Measurements from ENCODE around the gene STXBP5. TPM values are rescaled to one million over a fixed set of nuclear protein-coding genes. Genes with fewer than 3 reads are reported as not detected.

Gene STXBP5
- total RNA-seq, 4 donors from 2014 or later, result 18.1 to 22.1 (median 20.0) TPM

DNA sequence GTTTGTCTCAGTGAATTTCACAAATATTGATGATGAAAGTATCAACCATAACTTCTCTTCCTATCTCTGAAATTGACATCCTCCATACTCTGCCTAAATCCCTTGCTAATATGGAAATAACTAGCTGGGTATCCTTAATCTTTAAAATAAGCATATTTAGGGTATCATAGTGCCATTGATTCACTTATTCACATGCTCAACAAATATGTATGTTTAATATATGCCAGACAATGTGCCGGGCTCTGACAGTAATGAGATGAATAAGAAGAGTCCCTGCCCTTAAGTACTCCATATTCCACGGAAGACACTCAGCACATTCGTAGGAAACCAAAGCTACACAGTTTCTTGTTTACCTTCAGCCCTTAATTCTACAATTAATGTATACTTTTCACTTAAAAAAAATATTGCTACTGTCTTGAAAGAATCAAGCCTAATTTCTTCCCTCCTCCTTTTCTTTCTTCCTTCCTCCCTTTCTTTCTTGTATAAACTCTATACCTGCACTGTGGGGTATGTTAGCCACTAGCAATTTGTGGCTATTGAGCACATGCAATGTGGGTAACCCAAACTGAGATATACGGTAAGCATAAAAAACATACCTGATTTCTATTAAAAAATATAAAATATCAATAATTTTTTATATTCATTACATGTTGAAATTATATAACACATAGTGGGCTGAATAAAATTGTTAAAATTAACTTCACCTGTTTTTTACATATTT, 42.8 kb upstream of the STXBP5 start:
- intact Hi-C loops (cut with DNase I), result no loop called here
- 92% methylated on average over 4 of the region's 4 CpGs for WGBS
- Histone ChIP-seq H3K4me1 (no peaks in the 10 kb centered on the region), H3K27me3 (no peaks in the 10 kb centered on the region), H3K9me3 (no peaks in the 10 kb centered on the region), H3K27ac (replicated peaks in 1 of 4) (no peak overlapping the region), H3K36me3 (no peaks in the 10 kb centered on the region), H3K4me3 (no peak overlapping the region)
- TF ChIP-seq POLR2AphosphoS5 (IDR thresholded peaks at IDR 0.05) (no peak), POLR2A (IDR thresholded peaks at IDR 0.05; ENCODE audit: low read depth) (no peak), EP300 (IDR thresholded peaks at IDR 0.05) (no peak)
- TF ChIP-seq, protein P1, sequence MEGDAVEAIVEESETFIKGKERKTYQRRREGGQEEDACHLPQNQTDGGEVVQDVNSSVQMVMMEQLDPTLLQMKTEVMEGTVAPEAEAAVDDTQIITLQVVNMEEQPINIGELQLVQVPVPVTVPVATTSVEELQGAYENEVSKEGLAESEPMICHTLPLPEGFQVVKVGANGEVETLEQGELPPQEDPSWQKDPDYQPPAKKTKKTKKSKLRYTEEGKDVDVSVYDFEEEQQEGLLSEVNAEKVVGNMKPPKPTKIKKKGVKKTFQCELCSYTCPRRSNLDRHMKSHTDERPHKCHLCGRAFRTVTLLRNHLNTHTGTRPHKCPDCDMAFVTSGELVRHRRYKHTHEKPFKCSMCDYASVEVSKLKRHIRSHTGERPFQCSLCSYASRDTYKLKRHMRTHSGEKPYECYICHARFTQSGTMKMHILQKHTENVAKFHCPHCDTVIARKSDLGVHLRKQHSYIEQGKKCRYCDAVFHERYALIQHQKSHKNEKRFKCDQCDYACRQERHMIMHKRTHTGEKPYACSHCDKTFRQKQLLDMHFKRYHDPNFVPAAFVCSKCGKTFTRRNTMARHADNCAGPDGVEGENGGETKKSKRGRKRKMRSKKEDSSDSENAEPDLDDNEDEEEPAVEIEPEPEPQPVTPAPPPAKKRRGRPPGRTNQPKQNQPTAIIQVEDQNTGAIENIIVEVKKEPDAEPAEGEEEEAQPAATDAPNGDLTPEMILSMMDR (IDR thresholded peaks at IDR 0.05), result no peak
- DNase-seq (ENCODE audit: extremely low spot score), result no peak

DNA sequence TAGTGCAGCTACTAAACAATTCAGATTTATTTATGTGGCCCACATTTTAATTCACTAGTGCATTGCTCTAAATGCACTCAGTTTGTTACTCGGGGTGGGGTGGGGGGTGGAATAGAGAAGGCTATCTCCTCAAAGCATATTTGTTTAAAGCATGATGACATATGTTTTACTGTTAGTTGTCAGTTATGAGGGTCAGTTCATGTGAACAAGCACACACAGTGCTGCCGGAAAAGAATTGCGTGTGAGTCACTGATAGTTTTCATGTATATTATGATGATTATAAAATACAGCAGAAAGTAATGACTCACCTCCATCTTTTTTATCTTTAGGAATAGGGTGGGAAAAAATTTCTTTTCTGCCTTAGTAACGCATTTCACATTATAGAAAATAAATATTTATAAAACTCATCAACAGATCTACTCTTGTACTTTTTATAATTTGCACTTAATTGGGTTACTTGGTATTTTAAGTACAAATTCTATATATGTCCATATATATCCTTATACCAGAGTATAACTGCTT, 42.2 kb upstream of the STXBP5 start:
- intact Hi-C loops (cut with DNase I), result no loop called here
- no peak overlapping the region for H3K27ac ChIP-seq (replicated peaks in 1 of 4)
- no peaks in the 10 kb centered on the region for H3K36me3 ChIP-seq
- no peaks in the 10 kb centered on the region for H3K27me3 ChIP-seq
- no peaks in the 10 kb centered on the region for H3K9me3 ChIP-seq
- WGBS, result 66% methylated on average over 4 of the region's 4 CpGs
- no peak for TF ChIP-seq POLR2A (IDR thresholded peaks at IDR 0.05; ENCODE audit: low read depth)
- no peak for TF ChIP-seq POLR2AphosphoS5 (IDR thresholded peaks at IDR 0.05)
- H3K4me3 ChIP-seq, result no peak overlapping the region
- no peak for DNase-seq (ENCODE audit: extremely low spot score)
- no peaks in the 10 kb centered on the region for H3K4me1 ChIP-seq

DNA sequence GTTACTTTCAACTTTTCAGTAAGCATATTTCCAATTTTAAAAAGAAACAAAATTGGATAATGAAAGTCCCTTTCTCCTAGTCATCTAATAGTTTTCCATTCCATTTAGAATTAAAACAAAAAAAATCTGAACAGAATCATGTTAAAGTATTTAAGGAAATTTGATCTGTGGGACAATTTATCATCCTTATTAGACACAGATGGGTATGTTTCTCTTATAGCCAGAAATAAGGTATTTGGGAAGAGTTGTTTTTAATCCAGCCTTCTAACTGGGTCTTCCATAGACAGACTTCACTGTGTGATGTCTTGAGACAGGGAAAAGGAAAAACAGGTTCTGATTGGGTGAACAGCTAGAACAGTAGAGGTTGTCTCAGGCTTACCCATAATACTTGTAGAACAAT, 39.5 kb upstream of the STXBP5 start:
- DNase-seq (ENCODE audit: extremely low spot score), result no peak
- intact Hi-C loops (cut with DNase I), result no loop called here
- H3K4me3 ChIP-seq, result no peak overlapping the region

DNA sequence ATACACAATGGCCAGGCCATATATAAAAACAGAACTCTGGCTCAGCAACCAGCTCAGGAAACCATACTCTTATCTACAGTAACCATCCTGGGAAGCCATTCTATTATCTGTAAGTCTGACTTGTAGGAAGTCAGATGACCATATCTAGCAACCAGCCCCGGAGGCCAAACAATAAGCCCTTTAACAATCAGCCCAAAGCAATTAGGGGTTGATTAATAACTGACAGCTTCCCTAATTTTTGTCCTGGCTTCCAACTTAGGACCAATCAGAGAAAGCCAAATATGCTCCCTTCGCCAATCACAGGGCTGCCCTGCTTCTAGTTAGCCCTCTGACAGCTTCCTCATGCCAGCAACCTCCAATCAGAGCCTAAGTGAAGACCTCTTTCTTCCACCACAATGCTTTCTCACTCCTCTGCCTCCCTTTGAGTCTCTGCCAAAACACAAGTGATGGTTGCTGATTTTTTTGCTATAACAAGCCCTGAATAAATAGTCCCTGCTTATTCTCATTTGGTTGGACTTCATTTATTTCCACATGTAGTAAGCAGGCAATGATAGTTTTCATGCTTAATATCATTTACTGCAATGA, 37.8 kb upstream of the STXBP5 start:
- Histone ChIP-seq H3K4me1 (no peaks in the 10 kb centered on the region), H3K27ac (replicated peaks in 1 of 4) (no peak overlapping the region), H3K9me3 (no peaks in the 10 kb centered on the region), H3K27me3 (no peaks in the 10 kb centered on the region), H3K36me3 (no peaks in the 10 kb centered on the region), H3K4me3 (no peak overlapping the region)
- DNase-seq (ENCODE audit: extremely low spot score), result no peak
- intact Hi-C loops (cut with DNase I), result no loop called here
- TF ChIP-seq POLR2AphosphoS5 (IDR thresholded peaks at IDR 0.05), result no peak
- TF ChIP-seq EP300 (IDR thresholded peaks at IDR 0.05), result no peak
- 78% methylated on average over 2 of the region's 2 CpGs for WGBS

More for the DNA sequence above, 39.5 kb upstream of the STXBP5 start:
- no peaks in the 10 kb centered on the region for H3K36me3 ChIP-seq
- TF ChIP-seq EP300 (IDR thresholded peaks at IDR 0.05) (no peak), POLR2AphosphoS5 (IDR thresholded peaks at IDR 0.05) (no peak), POLR2A (IDR thresholded peaks at IDR 0.05; ENCODE audit: low read depth) (no peak)
- TF ChIP-seq, protein P1 (IDR thresholded peaks at IDR 0.05), result no peak
- H3K27ac ChIP-seq (replicated peaks in 1 of 4), result no peak overlapping the region
- no peaks in the 10 kb centered on the region for H3K4me1 ChIP-seq
- H3K9me3 ChIP-seq, result no peaks in the 10 kb centered on the region
- H3K27me3 ChIP-seq, result no peaks in the 10 kb centered on the region

DNA sequence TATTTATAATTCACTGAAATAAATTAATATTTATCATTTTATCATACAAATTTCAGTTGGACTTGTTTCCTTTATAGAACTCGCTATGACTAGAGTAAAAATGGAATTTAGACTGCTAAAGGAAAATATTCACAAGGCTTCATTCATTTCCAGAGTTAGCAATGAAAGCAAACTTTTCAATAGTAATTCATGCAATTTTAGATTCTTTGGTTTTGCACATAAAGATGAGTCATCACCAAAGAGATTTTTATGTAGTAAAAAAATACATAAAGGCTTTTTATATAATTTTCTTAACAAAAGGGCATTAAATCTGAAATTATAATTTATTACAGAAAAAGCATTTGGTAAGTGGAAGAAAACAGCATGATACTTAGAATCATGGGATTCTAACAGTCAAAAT, 37.2 kb upstream of the STXBP5 start:
- H3K36me3 ChIP-seq, result no peaks in the 10 kb centered on the region
- no peak overlapping the region for H3K27ac ChIP-seq (replicated peaks in 1 of 4)
- H3K9me3 ChIP-seq, result no peaks in the 10 kb centered on the region
- WGBS, result 74% methylated on average over 1 of the region's 1 CpG
- intact Hi-C loops (cut with DNase I), result no loop called here
- no peaks in the 10 kb centered on the region for H3K4me1 ChIP-seq
- TF ChIP-seq, protein P1 (IDR thresholded peaks at IDR 0.05), result no peak
- no peak for TF ChIP-seq EP300 (IDR thresholded peaks at IDR 0.05)
- no peak for TF ChIP-seq POLR2AphosphoS5 (IDR thresholded peaks at IDR 0.05)
- TF ChIP-seq POLR2A (IDR thresholded peaks at IDR 0.05; ENCODE audit: low read depth), result no peak
- no peak for DNase-seq (ENCODE audit: extremely low spot score)
- H3K27me3 ChIP-seq, result no peaks in the 10 kb centered on the region
- H3K4me3 ChIP-seq, result no peak overlapping the region

Data from esophagus muscularis mucosa (tissue), 4 donors.